Omental fat pad (tissue), 4 donors: ENCODE measurements around the gene SIGLEC9. TPM values are rescaled to one million over a fixed set of nuclear protein-coding genes. Genes with fewer than 3 reads are reported as not detected.

Source experiments
- ATAC-seq: fragments of 150-250 bp; one replicate; pipeline ENCODE4 v1.9.1; 2016; ENCODE audit warnings: mild to moderate bottlenecking, moderate library complexity; ENCODE audit not compliant: low FRiP score
- DNase-seq: peaks from one replicate; pipeline ENCODE4 v3.0.0-alpha.2; 2019; ENCODE audit warnings: low spot score
- CTCF ChIP-seq, 3 donors: fragments of 450-650 bp; IDR thresholded peaks; one replicate each; pipeline ENCODE4 v1.5.1; 2016 to 2017; ENCODE audit warnings: antibody characterized with exemption in 3 of 3, mild to moderate bottlenecking in 3 of 3, moderate library complexity in 2 of 3
- total RNA-seq, 4 donors: library from RNA; depleted of rRNA; stranded (reverse); fragments of >200 nt; gene quantifications; one replicate each; pipeline ENCODE4 v1.1.0, GENCODE V29; 2016

SIGLEC9 gene
- total RNA-seq, 4 donors from 2014 or later: 3.5 to 25.0 (median 20.4) TPM

- DNase-seq: no peak
- ATAC-seq: no peak
Measured at GRCh38 chr19:51172223-51172622, 47.5 kb downstream of the SIGLEC9 start.

GRCh38 chr19:51173681-51174080 is 49.0 kb downstream of the SIGLEC9 start:
- DNase-seq: no peak

More at GRCh38 chr19:51172223-51172622, 47.5 kb downstream of the SIGLEC9 start:
- TF ChIP-seq CTCF (IDR thresholded peaks at IDR 0.05): no peak

GRCh38 chr19:51179256-51179655 is 54.5 kb downstream of the SIGLEC9 start:
- TF ChIP-seq CTCF (IDR thresholded peaks at IDR 0.05): no peak
- no peak for ATAC-seq

More at GRCh38 chr19:51173681-51174080, 49.0 kb downstream of the SIGLEC9 start:
- ATAC-seq: no peak
- TF ChIP-seq CTCF (IDR thresholded peaks at IDR 0.05): no peak

More at GRCh38 chr19:51179256-51179655, 54.5 kb downstream of the SIGLEC9 start:
- DNase-seq: no peak

Other genes with a start within 250 kb of the SIGLEC9 start
- not detected for gene KLK4, start 213.5 kb upstream of the SIGLEC9 start, total RNA-seq
- 10 to 100 TPM in 1 of 4 donors, 1 to 10 TPM in 2, not detected in 1; 3.3 to 12.2 (median 9.7) TPM for gene KLK5, start 171.9 kb upstream of the SIGLEC9 start, total RNA-seq
- not detected for gene KLK6, start 155.3 kb upstream of the SIGLEC9 start, total RNA-seq
- gene KLK7, start 141.0 kb upstream of the SIGLEC9 start, total RNA-seq: 10 to 100 TPM in 2 of 4 donors, 1 to 10 TPM in 1, not detected in 1; 3.6 to 61.7 (median 16.6) TPM
- 10 to 100 TPM in 1 of 4 donors, 1 to 10 TPM in 2, not detected in 1; 2.8 to 15.0 (median 3.4) TPM for gene KLK8, start 123.3 kb upstream of the SIGLEC9 start, total RNA-seq
- gene KLK10, start 105.2 kb upstream of the SIGLEC9 start, total RNA-seq: 10 to 100 TPM in 1 of 4 donors, 1 to 10 TPM in 2, not detected in 1; 1.6 to 14.2 (median 9.8) TPM
- gene KLK11, start 98.3 kb upstream of the SIGLEC9 start, total RNA-seq: 100 to 1,000 TPM in 1 of 4 donors, 10 to 100 TPM in 2, not detected in 1; 21.6 to 116 (median 34.0) TPM
- gene KLK12, start 89.9 kb upstream of the SIGLEC9 start, total RNA-seq: not detected
- not detected for gene KLK13, start 59.8 kb upstream of the SIGLEC9 start, total RNA-seq
- gene KLK14, start 42.0 kb upstream of the SIGLEC9 start, total RNA-seq: not detected
- 10 to 100 TPM in 2 of 4 donors, 1 to 10 TPM in 2; 7.1 to 14.2 (median 9.5) TPM for gene CTU1, start 16.5 kb upstream of the SIGLEC9 start, total RNA-seq
- gene SIGLEC7, start 17.4 kb downstream of the SIGLEC9 start, total RNA-seq: 10 to 100 TPM in 1 of 4 donors, 1 to 10 TPM in 3; 1.9 to 10.7 (median 6.3) TPM
- 10 to 100 TPM in 3 of 4 donors, 1 to 10 TPM in 1; 7.1 to 22.3 (median 18.0) TPM for gene CD33, start 100.2 kb downstream of the SIGLEC9 start, total RNA-seq
- not detected for gene SIGLECL1, start 126.2 kb downstream of the SIGLEC9 start, total RNA-seq
- gene IGLON5, start 186.7 kb downstream of the SIGLEC9 start, total RNA-seq: 1 to 10 TPM in 3 of 4 donors, not detected in 1; 1.4 to 2.9 (median 1.7) TPM
- gene VSIG10L, start 217.2 kb downstream of the SIGLEC9 start, total RNA-seq: 1 to 10 TPM in 2 of 4 donors, under 1 TPM in 2; 0.47 to 1.0 (median 0.98) TPM
- 100 to 1,000 TPM; 136 to 251 (median 166) TPM for gene ETFB, start 241.5 kb downstream of the SIGLEC9 start, total RNA-seq
- gene CLDND2, start 244.1 kb downstream of the SIGLEC9 start, total RNA-seq: not detected
- 1 to 10 TPM in 2 of 4 donors, under 1 TPM in 1, not detected in 1; 0.56 to 4.0 (median 2.6) TPM for gene NKG7, start 247.7 kb downstream of the SIGLEC9 start, total RNA-seq